ENCODE results near the gene UMODL1. TPM values are rescaled to one million over a fixed set of nuclear protein-coding genes. Genes with fewer than 3 reads are reported as not detected.

Gene UMODL1
- total and polyA plus RNA-seq, 2 experiments from 2014 or later, result not detected

- no peaks in the 10 kb centered on the region for H3K9me3 ChIP-seq (ENCODE audit: low read depth)
- no peaks in the 10 kb centered on the region for H3K36me3 ChIP-seq
- H3K27me3 ChIP-seq, result no peaks in the 10 kb centered on the region
- no peaks in the 10 kb centered on the region for H3K4me1 ChIP-seq (ENCODE audit: low read depth)
- H3K27ac ChIP-seq, result no peak overlapping the region
- no peak overlapping the region for H3K4me3 ChIP-seq
- no peak for TF ChIP-seq CTCF (IDR thresholded peaks at IDR 0.05; ENCODE audit: low read depth, low read length)
- DNase-seq (ENCODE audit: low read depth in 1 of 2, low spot score in 1 of 2), result no peak
Observed at GRCh38 chr21:42066521-42066920, 4.6 kb upstream of the UMODL1 start.

DNA sequence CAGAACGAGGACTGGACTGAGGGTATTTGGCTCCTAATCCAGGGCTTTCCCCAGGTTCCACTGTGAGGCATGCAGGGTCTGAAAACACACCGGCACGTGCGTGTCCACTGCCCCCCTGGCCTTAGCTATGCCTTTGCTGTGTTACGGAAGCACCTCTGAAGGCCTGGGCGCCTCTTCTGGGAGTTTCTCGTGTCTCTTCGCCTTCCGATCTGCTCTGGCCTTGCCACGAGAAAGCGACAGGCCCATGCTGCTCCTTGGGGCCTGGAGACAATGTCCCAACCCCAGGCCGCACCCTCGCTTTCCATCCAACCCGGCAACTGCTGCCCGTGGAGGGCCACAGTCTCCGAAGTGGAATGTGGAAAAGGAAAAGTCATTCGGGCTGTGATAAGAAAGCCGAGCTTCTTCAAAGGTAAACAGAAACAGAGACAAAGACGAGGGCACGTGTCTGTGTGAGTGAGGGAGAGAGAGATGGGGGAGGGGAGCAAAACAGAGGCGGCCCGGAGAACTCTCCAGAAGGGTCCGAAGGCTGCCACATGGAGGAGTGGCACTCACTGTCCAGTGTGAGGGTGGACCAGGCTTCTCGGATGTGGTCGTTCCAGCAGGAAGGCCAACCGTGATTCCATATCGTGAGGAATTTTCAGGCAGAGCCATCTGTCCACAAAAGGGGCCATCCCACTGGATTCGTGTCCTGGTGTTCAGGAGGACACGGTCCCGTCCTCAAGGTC, 3.4 kb upstream of the UMODL1 start:
- no peak for DNase-seq (ENCODE audit: low read depth in 1 of 2, low spot score in 1 of 2)
- Histone ChIP-seq H3K27ac (no peak overlapping the region), H3K9me3 (ENCODE audit: low read depth) (no peaks in the 10 kb centered on the region), H3K27me3 (no peaks in the 10 kb centered on the region), H3K4me3 (no peak overlapping the region), H3K36me3 (no peaks in the 10 kb centered on the region), H3K4me1 (ENCODE audit: low read depth) (no peaks in the 10 kb centered on the region)
- no peak for TF ChIP-seq CTCF (IDR thresholded peaks at IDR 0.05; ENCODE audit: low read depth, low read length)

DNA sequence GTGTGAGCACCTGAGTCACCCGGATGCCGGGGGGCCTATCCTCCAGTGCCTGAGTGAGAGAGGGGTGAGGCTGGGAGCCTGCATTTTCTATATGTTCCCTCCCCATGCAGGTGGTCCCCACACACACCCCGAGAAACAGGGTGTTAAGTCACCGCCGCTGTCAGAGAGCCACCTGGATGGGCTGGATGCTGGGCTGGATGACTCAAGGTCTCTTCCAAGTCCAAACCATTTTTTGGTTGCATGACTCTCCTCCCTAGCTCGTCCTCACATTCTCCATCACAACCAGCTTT, 2.9 kb upstream of the UMODL1 start:
- no peak overlapping the region for H3K27ac ChIP-seq
- no peaks in the 10 kb centered on the region for H3K36me3 ChIP-seq
- DNase-seq (ENCODE audit: low read depth in 1 of 2, low spot score in 1 of 2), result no peak
- no peaks in the 10 kb centered on the region for H3K4me1 ChIP-seq (ENCODE audit: low read depth)
- no peaks in the 10 kb centered on the region for H3K9me3 ChIP-seq (ENCODE audit: low read depth)
- no peak for TF ChIP-seq CTCF (IDR thresholded peaks at IDR 0.05; ENCODE audit: low read depth, low read length)
- no peaks in the 10 kb centered on the region for H3K27me3 ChIP-seq
- H3K4me3 ChIP-seq, result no peak overlapping the region

DNA sequence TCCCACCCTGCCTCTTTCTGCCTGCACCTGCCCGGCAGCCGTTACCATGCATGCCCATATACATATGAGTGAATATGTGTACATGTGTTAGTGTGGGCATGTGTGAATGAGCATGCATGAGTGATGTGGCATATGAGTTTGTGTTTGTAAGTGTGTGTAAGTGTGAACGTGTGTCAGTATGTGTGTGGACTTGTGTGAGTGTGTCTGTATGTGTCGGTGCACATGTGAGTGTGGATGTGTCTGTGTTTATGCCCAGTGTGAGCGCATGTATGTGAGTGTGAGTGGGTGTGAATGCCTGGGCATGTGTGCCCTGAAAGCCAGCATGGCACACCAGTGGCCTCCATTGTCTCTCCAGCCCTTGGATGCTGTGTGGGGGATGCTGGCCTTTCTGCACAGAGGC, 2.5 kb upstream of the UMODL1 start:
- no peak for TF ChIP-seq CTCF (IDR thresholded peaks at IDR 0.05; ENCODE audit: low read depth, low read length)
- DNase-seq (ENCODE audit: low read depth in 1 of 2, low spot score in 1 of 2), result no peak
- Histone ChIP-seq H3K9me3 (ENCODE audit: low read depth) (no peaks in the 10 kb centered on the region), H3K27ac (no peak overlapping the region), H3K27me3 (no peaks in the 10 kb centered on the region), H3K36me3 (no peaks in the 10 kb centered on the region), H3K4me1 (ENCODE audit: low read depth) (no peaks in the 10 kb centered on the region), H3K4me3 (no peak overlapping the region)

DNA sequence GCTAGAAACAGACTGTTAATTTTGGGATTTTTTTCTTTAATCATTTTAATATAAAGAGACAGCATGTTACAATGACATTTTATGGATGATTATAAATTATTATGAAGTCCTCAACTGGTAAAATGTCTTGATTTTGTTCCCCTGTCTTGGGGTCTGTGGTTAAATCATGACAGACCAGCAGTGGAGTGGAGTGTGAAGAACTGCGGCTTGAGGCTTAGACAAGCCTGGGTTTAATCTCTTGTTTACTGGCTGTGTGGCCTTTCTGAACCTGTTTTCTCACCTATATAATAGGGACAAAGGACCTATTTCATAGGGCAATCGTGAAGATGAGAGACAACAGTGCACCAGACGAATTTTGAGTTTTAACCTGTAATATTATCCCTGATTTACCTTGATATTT, 1.8 kb upstream of the UMODL1 start:
- no peaks in the 10 kb centered on the region for H3K36me3 ChIP-seq
- DNase-seq (ENCODE audit: low read depth in 1 of 2, low spot score in 1 of 2), result no peak
- H3K27ac ChIP-seq, result no peak overlapping the region
- no peak for TF ChIP-seq CTCF (IDR thresholded peaks at IDR 0.05; ENCODE audit: low read depth, low read length)
- no peak overlapping the region for H3K4me3 ChIP-seq
- H3K4me1 ChIP-seq (ENCODE audit: low read depth), result no peaks in the 10 kb centered on the region
- H3K9me3 ChIP-seq (ENCODE audit: low read depth), result no peaks in the 10 kb centered on the region
- no peaks in the 10 kb centered on the region for H3K27me3 ChIP-seq

GRCh38 chr21:42069843-42070242, 1.3 kb upstream of the UMODL1 start:
- Histone ChIP-seq H3K27ac (no peak overlapping the region), H3K4me3 (no peak overlapping the region), H3K27me3 (no peaks in the 10 kb centered on the region), H3K4me1 (ENCODE audit: low read depth) (no peaks in the 10 kb centered on the region), H3K36me3 (no peaks in the 10 kb centered on the region), H3K9me3 (ENCODE audit: low read depth) (no peaks in the 10 kb centered on the region)
- no peak for DNase-seq (ENCODE audit: low read depth in 1 of 2, low spot score in 1 of 2)
- no peak for TF ChIP-seq CTCF (IDR thresholded peaks at IDR 0.05; ENCODE audit: low read depth, low read length)

All from cardiac muscle cell (in vitro differentiated cells and primary cell).